A673 (cell line): ENCODE results near the gene GOLM1.

Experiments used
- CTCF ChIP-seq: fragments of 300-800, 200-600 bp; sonication (generic); conservative IDR thresholded peaks from 2 replicates; pipeline ENCODE4 v1.5.1; 2017; ENCODE audit warnings: low read depth, mild to moderate bottlenecking, antibody characterized with exemption, low read length, moderate library complexity, mixed read lengths
- EZH2 ChIP-seq: fragments of 200-600 bp; sonication (generic); IDR thresholded peaks from 2 replicates; pipeline ENCODE4 v1.6.1; 2017; ENCODE audit warnings: borderline replicate concordance, low read depth, mild to moderate bottlenecking, mixed read lengths, antibody characterized with exemption, low read length; ENCODE audit not compliant: poor library complexity, severe bottlenecking

GRCh38 chr9:86036555-86036954 is 62.8 kb downstream of the GOLM1 start:
- no peak for TF ChIP-seq CTCF
- TF ChIP-seq EZH2 = no peak
